ENCODE data around the gene SEC14L1. TPM values are rescaled to one million over a fixed set of nuclear protein-coding genes. Genes with fewer than 3 reads are reported as not detected.

SEC14L1 gene
- total RNA-seq, 2 donors from 2014 or later: 91.6 to 117 TPM

- no peak for DNase-seq (ENCODE audit: low spot score)
- H3K4me1 Mint-ChIP-seq (ENCODE audit: low read depth in 2 of 2): peaks cover 36 to 37% of the 10 kb centered on the region in 2 donors
- no peak overlapping the region for H3K4me3 Mint-ChIP-seq
- H3K9me3 Mint-ChIP-seq: peaks cover 11% of the 10 kb centered on the region
- no peaks in the 10 kb centered on the region for H3K27me3 Mint-ChIP-seq
- no peak for ATAC-seq
- H3K36me3 Mint-ChIP-seq: peaks cover 33% of the 10 kb centered on the region
- no peak overlapping the region for H3K27ac Mint-ChIP-seq
These were observed 26.9 kb downstream of the SEC14L1 start for GRCh38 chr17:77167472-77168306.

GRCh38 chr17:77173104-77173503 lies 32.3 kb downstream of the SEC14L1 start:
- no peaks in the 10 kb centered on the region for H3K27me3 Mint-ChIP-seq
- peaks cover 31% of the 10 kb centered on the region for H3K36me3 Mint-ChIP-seq
- H3K9me3 Mint-ChIP-seq: peaks cover 9% of the 10 kb centered on the region
- ATAC-seq (no peak), DNase-seq (ENCODE audit: low spot score) (no peak)
- H3K4me1 Mint-ChIP-seq (ENCODE audit: low read depth in 2 of 2): peaks cover 12 to 14% of the 10 kb centered on the region in 2 donors
- H3K4me3 Mint-ChIP-seq: no peak overlapping the region
- no peak overlapping the region for H3K27ac Mint-ChIP-seq

GRCh38 chr17:77174928-77175661 lies 34.3 kb downstream of the SEC14L1 start:
- ATAC-seq: no peak
- peaks cover 4 to 14% of the 10 kb centered on the region in 2 donors for H3K4me1 Mint-ChIP-seq (ENCODE audit: low read depth in 2 of 2)

GRCh38 chr17:77177002-77177741 lies 36.4 kb downstream of the SEC14L1 start:
- Mint-ChIP-seq H3K4me1 (ENCODE audit: low read depth in 2 of 2) (peaks cover 19 to 23% of the 10 kb centered on the region in 2 donors), H3K27me3 (no peaks in the 10 kb centered on the region), H3K27ac (no peak overlapping the region), H3K36me3 (peaks cover 20% of the 10 kb centered on the region), H3K9me3 (peaks cover 6% of the 10 kb centered on the region), H3K4me3 (no peak overlapping the region)
- DNase-seq (ENCODE audit: low spot score) (no peak), ATAC-seq (no peak)

More at GRCh38 chr17:77174928-77175661, 34.3 kb downstream of the SEC14L1 start:
- Mint-ChIP-seq H3K36me3 (peaks cover 20% of the 10 kb centered on the region), H3K4me3 (no peak overlapping the region), H3K27me3 (no peaks in the 10 kb centered on the region), H3K27ac (no peak overlapping the region), H3K9me3 (peaks cover 6% of the 10 kb centered on the region)
- DNase-seq (ENCODE audit: low spot score): no peak

- no peak for ATAC-seq
- DNase-seq (ENCODE audit: low spot score): no peak
- Mint-ChIP-seq H3K4me3 (no peak overlapping the region), H3K27me3 (no peaks in the 10 kb centered on the region), H3K4me1 (ENCODE audit: low read depth in 2 of 2) (peaks cover 28 to 31% of the 10 kb centered on the region in 2 donors), H3K36me3 (peaks cover 16% of the 10 kb centered on the region), H3K27ac (no peak overlapping the region), H3K9me3 (peaks cover 6% of the 10 kb centered on the region)
These were observed 37.3 kb downstream of the SEC14L1 start for GRCh38 chr17:77178050-77178449.

- no peak for ATAC-seq
- peaks cover 16% of the 10 kb centered on the region for H3K36me3 Mint-ChIP-seq
- peaks cover 30 to 34% of the 10 kb centered on the region in 2 donors for H3K4me1 Mint-ChIP-seq (ENCODE audit: low read depth in 2 of 2)
- no peak for DNase-seq (ENCODE audit: low spot score)
- H3K9me3 Mint-ChIP-seq: peaks cover 6% of the 10 kb centered on the region
- no peaks in the 10 kb centered on the region for H3K27me3 Mint-ChIP-seq
- H3K4me3 Mint-ChIP-seq: no peak overlapping the region
- H3K27ac Mint-ChIP-seq: no peak overlapping the region
These were observed 37.8 kb downstream of the SEC14L1 start for GRCh38 chr17:77178563-77178962.

- ATAC-seq: no peak
- no peak for DNase-seq (ENCODE audit: low spot score)
- peaks cover 30 to 34% of the 10 kb centered on the region in 2 donors for H3K4me1 Mint-ChIP-seq (ENCODE audit: low read depth in 2 of 2)
- no peaks in the 10 kb centered on the region for H3K9me3 Mint-ChIP-seq
- H3K4me3 Mint-ChIP-seq: no peak overlapping the region
- H3K27me3 Mint-ChIP-seq: no peaks in the 10 kb centered on the region
- H3K27ac Mint-ChIP-seq: peak overlapping the region in 1 of 2 donors; percentile 92
- H3K36me3 Mint-ChIP-seq: no peaks in the 10 kb centered on the region
These were observed 40.0 kb downstream of the SEC14L1 start for GRCh38 chr17:77180503-77181357.

- peaks cover 30 to 34% of the 10 kb centered on the region in 2 donors for H3K4me1 Mint-ChIP-seq (ENCODE audit: low read depth in 2 of 2)
- no peak for DNase-seq (ENCODE audit: low spot score)
- peak overlapping the region; percentile 82 to 92 for H3K27ac Mint-ChIP-seq
These were observed 41.7 kb downstream of the SEC14L1 start for GRCh38 chr17:77182205-77183172.

GRCh38 chr17:77184474-77184873 lies 43.7 kb downstream of the SEC14L1 start:
- Mint-ChIP-seq H3K36me3 (no peaks in the 10 kb centered on the region), H3K9me3 (no peaks in the 10 kb centered on the region), H3K4me1 (ENCODE audit: low read depth in 2 of 2) (peaks cover 41 to 44% of the 10 kb centered on the region in 2 donors), H3K4me3 (no peak overlapping the region), H3K27me3 (no peaks in the 10 kb centered on the region), H3K27ac (no peak overlapping the region)
- no peak for ATAC-seq
- no peak for DNase-seq (ENCODE audit: low spot score)

More at GRCh38 chr17:77182205-77183172, 41.7 kb downstream of the SEC14L1 start:
- H3K27me3 Mint-ChIP-seq: no peaks in the 10 kb centered on the region
- peak overlapping the region; percentile 78 for H3K4me3 Mint-ChIP-seq
- H3K9me3 Mint-ChIP-seq: no peaks in the 10 kb centered on the region
- ATAC-seq: no peak
- H3K36me3 Mint-ChIP-seq: no peaks in the 10 kb centered on the region

- Mint-ChIP-seq H3K36me3 (no peaks in the 10 kb centered on the region), H3K9me3 (no peaks in the 10 kb centered on the region), H3K27me3 (no peaks in the 10 kb centered on the region), H3K4me1 (ENCODE audit: low read depth in 2 of 2) (peaks cover 44 to 47% of the 10 kb centered on the region in 2 donors), H3K27ac (no peak overlapping the region), H3K4me3 (no peak overlapping the region)
- no peak for DNase-seq (ENCODE audit: low spot score)
- no peak for ATAC-seq
These were observed 44.4 kb downstream of the SEC14L1 start for GRCh38 chr17:77185137-77185536.

GRCh38 chr17:77186141-77186604 lies 45.4 kb downstream of the SEC14L1 start:
- peaks cover 46% of the 10 kb centered on the region in 2 donors for H3K4me1 Mint-ChIP-seq (ENCODE audit: low read depth in 2 of 2)
- no peak overlapping the region for H3K4me3 Mint-ChIP-seq
- no peaks in the 10 kb centered on the region for H3K9me3 Mint-ChIP-seq
- DNase-seq (ENCODE audit: low spot score) (peak; percentile 80), ATAC-seq (peak; percentile 84 to 87)
- no peaks in the 10 kb centered on the region for H3K27me3 Mint-ChIP-seq
- no peak overlapping the region for H3K27ac Mint-ChIP-seq
- peaks cover 8% of the 10 kb centered on the region for H3K36me3 Mint-ChIP-seq

Data from natural killer cell treated with Interleukin-12 subunit alpha and Interleukin-12 subunit beta and Interleukin-15 and Interleukin-18, amount 100 ng/mL, for 72 hours (primary cell).